GM13977 (cell line): Measurements from ENCODE around the gene PWP2.
"Not testable (repeated sequence)": the region's sequence is repeated elsewhere in the genome, so short reads cannot be mapped to it uniquely, and the experiment has no call there.

Source experiments
- DNase-seq: peaks from one replicate; pipeline ENCODE4 v3.0.0; 2012; ENCODE audit warnings: low spot score
- in situ Hi-C: fragments of 300-500 bp; cut with MboI; formaldehyde crosslinking; loops from one replicate; pipeline ENCODE4 v1.12.0; 2022; ENCODE audit warnings: low sequenced_read_pairs, low pct_unique_long_range_greater_than_20kb, mixed read lengths, inconsistent platforms; ENCODE audit not compliant: unreplicated experiment
- TF ChIP-seq, protein P1 (sequence below): IDR thresholded peaks from 2 replicates; pipeline ENCODE4 v1.5.1; 2012; ENCODE audit warnings: mild to moderate bottlenecking, control low read depth; ENCODE audit not compliant: insufficient read depth; ENCODE audit errors: extremely low read depth, missing control alignments

PWP2 gene

DNA sequence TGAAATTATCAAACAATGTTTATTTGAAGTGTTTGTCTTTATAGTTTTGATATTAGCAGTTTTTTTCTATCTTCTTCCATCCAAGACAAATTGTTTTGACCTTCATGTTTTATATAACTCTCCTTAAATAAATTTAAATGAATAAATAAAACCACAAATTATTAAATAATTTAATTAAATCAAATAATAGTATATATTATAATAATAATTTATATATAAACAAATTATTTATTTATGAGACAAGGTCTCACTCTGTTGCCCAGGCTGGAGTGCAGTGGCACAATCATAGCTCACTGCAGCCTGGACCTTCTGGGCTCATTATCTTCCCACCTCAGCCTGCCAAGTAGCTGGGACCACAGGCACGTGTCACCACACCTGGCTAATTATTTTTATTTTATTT lies 12.4 kb upstream of the PWP2 start:
- TF ChIP-seq, protein P1, sequence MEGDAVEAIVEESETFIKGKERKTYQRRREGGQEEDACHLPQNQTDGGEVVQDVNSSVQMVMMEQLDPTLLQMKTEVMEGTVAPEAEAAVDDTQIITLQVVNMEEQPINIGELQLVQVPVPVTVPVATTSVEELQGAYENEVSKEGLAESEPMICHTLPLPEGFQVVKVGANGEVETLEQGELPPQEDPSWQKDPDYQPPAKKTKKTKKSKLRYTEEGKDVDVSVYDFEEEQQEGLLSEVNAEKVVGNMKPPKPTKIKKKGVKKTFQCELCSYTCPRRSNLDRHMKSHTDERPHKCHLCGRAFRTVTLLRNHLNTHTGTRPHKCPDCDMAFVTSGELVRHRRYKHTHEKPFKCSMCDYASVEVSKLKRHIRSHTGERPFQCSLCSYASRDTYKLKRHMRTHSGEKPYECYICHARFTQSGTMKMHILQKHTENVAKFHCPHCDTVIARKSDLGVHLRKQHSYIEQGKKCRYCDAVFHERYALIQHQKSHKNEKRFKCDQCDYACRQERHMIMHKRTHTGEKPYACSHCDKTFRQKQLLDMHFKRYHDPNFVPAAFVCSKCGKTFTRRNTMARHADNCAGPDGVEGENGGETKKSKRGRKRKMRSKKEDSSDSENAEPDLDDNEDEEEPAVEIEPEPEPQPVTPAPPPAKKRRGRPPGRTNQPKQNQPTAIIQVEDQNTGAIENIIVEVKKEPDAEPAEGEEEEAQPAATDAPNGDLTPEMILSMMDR = no peak
- DNase-seq = no peak
- in situ Hi-C loops = loop anchor here (25.0 kb wide), 2 partner anchors 192 to 367 kb away; partner anchors contain the start of genes AIRE and LRRC3

- in situ Hi-C loops = loop anchor here (25.0 kb wide), 2 partner anchors 189 to 364 kb away; partner anchors contain the start of genes AIRE and LRRC3
- not testable (repeated sequence) for DNase-seq
Measured at GRCh38 chr21:44098507-44098906, 8.7 kb upstream of the PWP2 start.

- not testable (repeated sequence) for DNase-seq
Measured at GRCh38 chr21:44098964-44099363, 8.2 kb upstream of the PWP2 start.

DNA sequence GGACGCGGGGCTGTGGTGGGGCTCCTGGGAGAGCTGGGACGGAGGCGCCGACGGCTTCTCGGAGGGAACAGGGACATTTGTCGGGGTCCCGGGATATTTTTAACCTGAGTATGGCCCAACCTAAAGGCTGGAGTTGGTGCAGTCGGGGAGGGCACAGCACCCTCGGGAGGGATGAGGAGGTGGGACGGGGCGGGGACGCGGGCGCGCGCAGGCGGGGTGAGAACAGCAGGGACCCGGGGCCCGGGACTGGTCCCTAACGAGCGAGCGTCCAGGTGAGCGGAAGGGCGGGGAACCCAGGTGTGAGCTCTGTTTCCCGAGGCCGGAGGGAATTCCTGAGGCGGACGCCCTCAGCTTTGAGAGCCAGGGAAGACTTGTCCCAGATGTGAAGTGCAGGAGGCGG lies 390 bp downstream of the PWP2 start:
- in situ Hi-C loops, DNase-seq: not testable (repeated sequence)

More at GRCh38 chr21:44098964-44099363, 8.2 kb upstream of the PWP2 start:
- in situ Hi-C loops = loop anchor here (25.0 kb wide), 2 partner anchors 188 to 363 kb away; partner anchors contain the start of genes AIRE and LRRC3

- in situ Hi-C loops, DNase-seq: not testable (repeated sequence)
- TF ChIP-seq, protein P1 = peak; percentile 23
Measured at GRCh38 chr21:44113702-44114371, 6.6 kb downstream of the PWP2 start.

GRCh38 chr21:44122131-44122530 lies 14.9 kb downstream of the PWP2 start:
- in situ Hi-C loops, DNase-seq: not testable (repeated sequence)

- in situ Hi-C loops, DNase-seq: not testable (repeated sequence)
Measured at GRCh38 chr21:44127827-44128226, 20.6 kb downstream of the PWP2 start.

- in situ Hi-C loops, DNase-seq: not testable (repeated sequence)
Measured at GRCh38 chr21:44133715-44134057, 26.5 kb downstream of the PWP2 start.

GRCh38 chr21:44134732-44135131 lies 27.5 kb downstream of the PWP2 start:
- DNase-seq, in situ Hi-C loops: not testable (repeated sequence)

DNA sequence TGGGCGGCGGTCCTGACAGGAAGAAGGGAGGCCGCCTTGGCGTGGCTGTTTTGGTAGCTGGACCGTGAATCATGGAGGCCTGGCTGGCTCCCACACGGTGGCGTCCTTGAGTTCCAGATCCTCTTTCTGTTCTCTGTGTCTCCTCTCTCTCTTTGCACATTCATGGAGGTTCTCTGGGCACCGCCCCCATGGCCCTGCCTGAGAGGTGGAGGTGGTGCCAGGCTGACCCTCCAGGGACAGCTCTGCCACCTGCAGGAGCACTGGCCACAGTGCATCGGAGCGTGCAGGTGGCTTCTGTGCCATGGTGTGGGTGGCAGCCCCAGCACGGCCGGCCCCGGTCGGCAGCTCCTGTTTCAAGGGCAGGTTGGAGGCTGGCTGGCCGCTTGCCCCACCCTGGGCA lies 30.8 kb downstream of the PWP2 start:
- not testable (repeated sequence) for DNase-seq

GRCh38 chr21:44139787-44140551 lies 32.8 kb downstream of the PWP2 start:
- DNase-seq, in situ Hi-C loops: not testable (repeated sequence)

More for the DNA sequence above, 30.8 kb downstream of the PWP2 start:
- in situ Hi-C loops = not testable (repeated sequence)

DNA sequence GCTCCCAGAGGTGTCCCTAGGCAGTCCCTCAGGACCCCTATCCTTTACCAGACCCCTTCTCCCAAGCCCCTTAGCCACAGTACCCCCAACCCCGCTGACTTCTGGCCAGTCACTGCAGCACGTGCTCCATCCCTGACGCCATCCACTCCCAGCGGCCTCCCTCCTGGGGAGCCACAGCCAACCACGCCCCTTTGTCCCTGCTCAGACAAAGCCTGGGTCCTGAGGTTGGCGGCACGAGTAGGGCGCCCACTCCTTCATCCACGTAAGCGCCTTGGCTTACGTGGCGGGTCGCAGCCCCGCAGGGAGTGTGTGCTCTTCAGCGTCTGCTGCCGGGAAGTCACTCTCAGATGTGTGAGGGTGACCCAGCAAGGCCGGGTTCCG lies 33.3 kb downstream of the PWP2 start:
- DNase-seq, in situ Hi-C loops: not testable (repeated sequence)

- in situ Hi-C loops, DNase-seq: not testable (repeated sequence)
Measured at GRCh38 chr21:44142470-44142869, 35.3 kb downstream of the PWP2 start.

GRCh38 chr21:44143380-44143779 lies 36.2 kb downstream of the PWP2 start:
- in situ Hi-C loops, DNase-seq: not testable (repeated sequence)

- DNase-seq, in situ Hi-C loops: not testable (repeated sequence)
Measured at GRCh38 chr21:44143996-44144395, 36.8 kb downstream of the PWP2 start.
